ENCODE results near the gene CEP95.
"Not testable (repeated sequence)": the region's sequence is repeated elsewhere in the genome, so short reads cannot be mapped to it uniquely, and the experiment has no call there.

The CEP95 gene

DNA sequence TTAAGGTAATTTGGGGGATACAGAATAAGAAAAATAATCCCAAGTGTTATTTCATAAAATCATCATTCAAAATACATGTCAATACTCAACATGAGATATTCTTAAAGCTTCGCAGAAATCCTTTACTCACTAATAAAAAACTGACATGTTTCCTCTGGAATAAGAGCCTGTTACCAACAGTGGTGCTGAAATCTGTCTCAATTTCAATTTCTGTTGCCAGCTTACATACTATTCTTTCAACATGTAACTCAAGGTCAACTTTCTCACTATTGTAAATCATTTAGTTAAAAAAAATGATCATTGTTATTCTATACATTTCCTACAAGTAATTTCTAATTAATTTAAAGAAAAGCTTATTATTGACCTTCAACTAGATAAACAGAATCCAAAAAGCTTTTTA, 67.9 kb downstream of the CEP95 start:
- no peak overlapping the region for H3K4me3 ChIP-seq (replicated peaks; ENCODE audit: low read depth, low read length)
- TF ChIP-seq CTCF (IDR thresholded peaks at IDR 0.05; ENCODE audit: low read depth, low read length, missing control alignments): no peak
- no peak for DNase-seq (ENCODE audit: extremely low read depth, low read depth)

GRCh38 chr17:64575431-64575830, 68.7 kb downstream of the CEP95 start:
- no peak for TF ChIP-seq CTCF (IDR thresholded peaks at IDR 0.05; ENCODE audit: low read depth, low read length, missing control alignments)
- no peak overlapping the region for H3K4me3 ChIP-seq (replicated peaks; ENCODE audit: low read depth, low read length)
- no peak for DNase-seq (ENCODE audit: extremely low read depth, low read depth)

- not testable (repeated sequence) for DNase-seq (ENCODE audit: extremely low read depth, low read depth); H3K4me3 ChIP-seq (replicated peaks; ENCODE audit: low read depth, low read length)
Observed at GRCh38 chr17:64577025-64577424, 70.2 kb downstream of the CEP95 start.

DNA sequence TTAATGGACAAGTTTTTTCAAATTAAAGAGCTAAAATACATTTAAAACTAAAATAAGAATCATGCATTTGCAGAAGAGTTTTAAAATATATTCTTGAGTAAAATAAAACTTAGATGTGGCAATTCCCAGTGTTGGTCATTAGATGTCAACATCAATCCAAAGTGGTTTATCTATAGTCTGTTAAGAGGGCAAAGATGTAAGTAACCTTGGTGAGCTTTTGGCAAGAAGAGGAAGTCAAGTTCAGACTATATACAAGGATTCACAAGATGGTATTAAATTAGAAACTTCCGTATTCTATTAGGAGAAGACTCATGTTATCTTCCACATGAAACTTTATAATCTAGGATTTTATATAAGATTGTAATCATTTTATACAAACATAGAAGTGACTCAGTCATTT, 73.1 kb downstream of the CEP95 start:
- no peak for DNase-seq (ENCODE audit: extremely low read depth, low read depth)
- no peak for TF ChIP-seq CTCF (IDR thresholded peaks at IDR 0.05; ENCODE audit: low read depth, low read length, missing control alignments)
- H3K4me3 ChIP-seq (replicated peaks; ENCODE audit: low read depth, low read length): no peak overlapping the region

DNA sequence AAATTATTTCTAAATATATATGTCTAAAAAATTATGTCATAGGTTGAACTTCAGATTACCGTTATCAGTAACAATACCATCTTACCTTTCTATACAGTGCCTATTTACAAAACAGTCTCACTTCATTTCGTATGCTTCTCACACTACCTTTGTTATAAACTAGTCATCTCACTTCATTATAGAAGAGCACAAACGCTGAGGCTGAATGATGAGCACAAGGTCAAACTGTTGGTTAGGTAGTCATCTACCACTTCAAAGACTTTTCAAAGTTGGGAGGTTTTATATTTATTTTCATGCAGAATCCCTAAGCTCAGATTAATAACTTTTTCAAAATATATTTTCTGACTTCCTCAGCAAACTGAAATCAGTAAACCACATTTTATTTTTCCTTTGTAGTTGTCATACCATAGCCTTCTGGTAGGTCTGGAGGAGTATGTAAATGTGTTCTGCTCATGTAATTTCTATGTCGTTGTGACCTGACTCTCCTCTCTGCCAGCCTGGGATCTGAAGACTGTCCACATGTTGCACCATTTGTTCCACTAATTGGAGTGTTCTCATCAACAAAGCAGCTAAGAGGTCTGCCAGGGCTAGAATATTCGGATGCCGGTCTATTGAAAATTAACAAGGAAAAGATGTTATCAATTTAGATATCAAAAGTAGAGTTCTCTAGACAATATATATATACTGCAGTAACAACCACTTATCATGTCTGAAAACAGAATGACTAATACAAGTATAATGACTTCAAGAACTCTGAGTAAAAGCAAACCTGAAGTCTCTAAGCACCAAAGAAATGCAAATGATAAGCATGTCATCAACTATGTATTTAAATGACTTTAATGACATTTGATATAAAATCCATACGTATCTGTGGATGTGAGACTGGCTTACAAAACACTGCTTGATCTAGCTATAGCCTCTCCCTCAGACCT, 73.9 kb downstream of the CEP95 start:
- DNase-seq (ENCODE audit: extremely low read depth, low read depth): no peak
- H3K4me3 ChIP-seq (replicated peaks; ENCODE audit: low read depth, low read length): no peak overlapping the region
- TF ChIP-seq CTCF (IDR thresholded peaks at IDR 0.05; ENCODE audit: low read depth, low read length, missing control alignments): no peak

DNA sequence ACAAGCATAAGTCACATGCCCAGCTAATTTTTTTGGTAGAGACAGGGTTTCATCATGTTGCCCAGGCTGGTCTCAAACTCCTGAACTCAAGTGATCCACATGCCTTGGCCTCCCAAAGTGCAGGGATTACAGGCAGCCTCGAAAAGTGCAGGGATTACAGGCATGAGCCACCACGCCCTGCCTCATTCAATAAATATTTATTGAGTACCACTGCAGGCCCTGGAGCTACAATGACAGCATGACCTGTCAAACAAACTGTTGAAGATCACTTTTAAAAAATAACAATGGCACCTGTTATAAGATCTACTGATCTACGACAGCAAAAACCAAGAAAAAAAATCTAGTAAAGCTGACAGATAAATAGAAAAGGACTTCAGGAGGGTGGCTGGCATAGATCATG, 76.3 kb downstream of the CEP95 start:
- H3K4me3 ChIP-seq (replicated peaks; ENCODE audit: low read depth, low read length): no peak overlapping the region
- DNase-seq (ENCODE audit: extremely low read depth, low read depth): no peak
- no peak for TF ChIP-seq CTCF (IDR thresholded peaks at IDR 0.05; ENCODE audit: low read depth, low read length, missing control alignments)

- TF ChIP-seq CTCF (IDR thresholded peaks at IDR 0.05; ENCODE audit: low read depth, low read length, missing control alignments): no peak
- DNase-seq (ENCODE audit: extremely low read depth, low read depth): no peak
Observed at GRCh38 chr17:64585146-64585545, 78.4 kb downstream of the CEP95 start.

More at GRCh38 chr17:64585146-64585545, 78.4 kb downstream of the CEP95 start:
- H3K4me3 ChIP-seq (replicated peaks; ENCODE audit: low read depth, low read length): no peak overlapping the region
